ENCODE results near the gene APBA2.

Gene APBA2

GRCh38 chr15:28986108-28986507 lies 100.3 kb downstream of the APBA2 start:
- DNase-seq: no peak

GRCh38 chr15:28986726-28987125 lies 101.0 kb downstream of the APBA2 start:
- DNase-seq: no peak

GRCh38 chr15:28987337-28987736 lies 101.6 kb downstream of the APBA2 start:
- DNase-seq: no peak

- DNase-seq: peak; percentile 37
Observed at GRCh38 chr15:28989239-28989830, 103.6 kb downstream of the APBA2 start.

- DNase-seq: no peak
Observed at GRCh38 chr15:28989896-28990295, 104.1 kb downstream of the APBA2 start.

- DNase-seq: no peak
Observed at GRCh38 chr15:28990390-28990789, 104.6 kb downstream of the APBA2 start.

GRCh38 chr15:28991236-28992171 lies 105.7 kb downstream of the APBA2 start:
- DNase-seq: no peak

- no peak for DNase-seq
Observed at GRCh38 chr15:28992336-28992864, 106.6 kb downstream of the APBA2 start.

GRCh38 chr15:28993051-28993719 lies 107.4 kb downstream of the APBA2 start:
- DNase-seq: no peak

- no peak for DNase-seq
Observed at GRCh38 chr15:28993720-28994053, 107.9 kb downstream of the APBA2 start.

GRCh38 chr15:28994142-28994830 lies 108.5 kb downstream of the APBA2 start:
- peak; percentile 61 for DNase-seq

- no peak for DNase-seq
Observed at GRCh38 chr15:28994831-28995596, 109.2 kb downstream of the APBA2 start.

- no peak for DNase-seq
Observed at GRCh38 chr15:28995705-28996104, 109.9 kb downstream of the APBA2 start.

- DNase-seq: no peak
Observed at GRCh38 chr15:28996289-28996688, 110.5 kb downstream of the APBA2 start.

GRCh38 chr15:28996953-28997352 lies 111.2 kb downstream of the APBA2 start:
- no peak for DNase-seq

GRCh38 chr15:28997791-28998190 lies 112.0 kb downstream of the APBA2 start:
- no peak for DNase-seq

GRCh38 chr15:28998511-28998910 lies 112.7 kb downstream of the APBA2 start:
- no peak for DNase-seq

GRCh38 chr15:29003191-29003839 lies 117.5 kb downstream of the APBA2 start:
- DNase-seq: no peak

- DNase-seq: no peak
Observed at GRCh38 chr15:29003840-29004233, 118.1 kb downstream of the APBA2 start.

- no peak for DNase-seq
Observed at GRCh38 chr15:29005931-29006330, 120.2 kb downstream of the APBA2 start.

- DNase-seq: no peak
Observed at GRCh38 chr15:29008846-29009245, 123.1 kb downstream of the APBA2 start.

GRCh38 chr15:29012097-29012496 lies 126.3 kb downstream of the APBA2 start:
- DNase-seq: no peak

Data from stimulated activated CD4-positive, alpha-beta T cell treated with anti-CD3 and anti-CD28 coated beads, Interleukin-15, amount 100 ng/mL, for 24 hours (primary cell).